Measurements from ENCODE around the gene CMTM7. TPM values are rescaled to one million over a fixed set of nuclear protein-coding genes. Genes with fewer than 3 reads are reported as not detected.

Gene CMTM7
- total and polyA plus RNA-seq, 9 of the 15 experiments (the other 6 are each of a cell fraction or from before 2014, with no cell fraction given) = 0.03 to 1.6 (median 0.42) TPM; not detected in 4

GRCh38 chr3:32502118-32502945 lies 110.7 kb downstream of the CMTM7 start, which contains the start of gene CMTM6 (continued):
- TF ChIP-seq ERF (CRISPR knock-in tag; IDR thresholded peaks at IDR 0.05) = 0 out of 2 replicates have a peak, but pooled peaks have one; percentile 25
- peak; percentile 30; the same call in 1 of the 2 replicates for TF ChIP-seq MXI1 (IDR thresholded peaks at IDR 0.05; ENCODE audit: low read depth, low read length)
- TF ChIP-seq GTF2F1 (IDR thresholded peaks at IDR 0.05; ENCODE audit: low read depth, low read length) = no peak
- TF ChIP-seq PTTG1 (tag; IDR thresholded peaks at IDR 0.05; ENCODE audit: low read depth) = no peak
- TF ChIP-seq ATF1 (CRISPR knock-in tag; IDR thresholded peaks at IDR 0.05) = no peak
- peak; percentile 57 for TF ChIP-seq ATF1 (tag; IDR thresholded peaks at IDR 0.05)
- TF ChIP-seq GATAD2B (IDR thresholded peaks at IDR 0.05; ENCODE audit: borderline replicate concordance) = peak; percentile 53; the same call in 1 of the 2 replicates
- peak; percentile 77 for TF ChIP-seq NEUROD1 (IDR thresholded peaks at IDR 0.05; ENCODE audit: borderline replicate concordance, low read depth, low read length, partially characterized antibody)
- peak; percentile 51 for TF ChIP-seq ATF7 (IDR thresholded peaks at IDR 0.05)
- TF ChIP-seq BRD9 (IDR thresholded peaks at IDR 0.05; ENCODE audit: low read depth, partially characterized antibody) = peak; percentile 61
- TF ChIP-seq ZNF507 (tag; conservative IDR thresholded peaks at IDR 0.05) = no peak
- TF ChIP-seq PRDM10 (IDR thresholded peaks at IDR 0.05; ENCODE audit: partially characterized antibody) = no peak
- TF ChIP-seq HSF4 (CRISPR knock-in tag; IDR thresholded peaks at IDR 0.05; ENCODE audit: borderline replicate concordance) = no peak
- peak; percentile 61 for TF ChIP-seq TAF1 (IDR thresholded peaks at IDR 0.05; ENCODE audit: control insufficient read depth, extremely low read depth, insufficient read depth, low read length, severe bottlenecking)
- TF ChIP-seq MNT (conservative IDR thresholded peaks at IDR 0.05) = peak; percentile 68 to 84
- no peak for TF ChIP-seq ZNF274 (IDR thresholded peaks at IDR 0.05; ENCODE audit: borderline replicate concordance, low read depth, low read length)
- TF ChIP-seq MBD2 (IDR thresholded peaks at IDR 0.05; ENCODE audit: borderline replicate concordance, low read depth) = no peak; the same call in 1 of the 2 replicates
- TF ChIP-seq TOE1 (IDR thresholded peaks at IDR 0.05; ENCODE audit: borderline replicate concordance) = 0 out of 2 replicates have a peak, but pooled peaks have one; percentile 30
- no peak for TF ChIP-seq TOE1 (CRISPR knock-in tag; IDR thresholded peaks at IDR 0.05; ENCODE audit: borderline replicate concordance, low read depth)
- TF ChIP-seq ZKSCAN8 (CRISPR knock-in tag; IDR thresholded peaks at IDR 0.05) = no peak
- peak; percentile 46; the same call in 1 of the 2 replicates for TF ChIP-seq NFRKB (IDR thresholded peaks at IDR 0.05; ENCODE audit: low read depth)
- TF ChIP-seq POLR2AphosphoS5 (IDR thresholded peaks at IDR 0.05; ENCODE audit: control insufficient read depth, insufficient read depth, low read depth, low read length) = peak; percentile 83
- no peak for TF ChIP-seq SRSF3 (IDR thresholded peaks at IDR 0.05; ENCODE audit: insufficient read depth, low read length)
- no peak for TF ChIP-seq HOXB6 (CRISPR knock-in tag; IDR thresholded peaks at IDR 0.05; ENCODE audit: borderline replicate concordance)

Data from K562 (cell line).